ENCODE measurements around the gene SRL.

DNA sequence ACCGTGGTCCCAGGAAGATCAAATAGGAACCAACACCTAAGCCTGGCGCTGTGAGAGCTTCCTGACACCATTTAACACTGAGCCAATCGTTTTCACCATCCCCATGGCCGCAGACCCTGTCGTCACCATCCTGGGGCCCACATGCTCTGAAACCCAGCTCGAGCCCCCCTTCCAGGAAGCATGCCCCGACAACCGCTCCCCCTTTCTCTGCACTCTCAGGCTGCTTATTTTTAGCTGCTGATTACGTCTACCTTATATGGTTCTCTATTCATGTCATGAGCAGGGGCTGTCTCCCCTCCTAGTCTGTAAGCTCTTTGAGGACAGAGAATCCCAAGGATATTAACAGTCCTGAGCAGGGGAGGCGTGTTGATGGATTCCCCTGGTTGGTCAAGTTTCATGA lies 10.5 kb downstream of the SRL start:
- TF ChIP-seq, protein P1, sequence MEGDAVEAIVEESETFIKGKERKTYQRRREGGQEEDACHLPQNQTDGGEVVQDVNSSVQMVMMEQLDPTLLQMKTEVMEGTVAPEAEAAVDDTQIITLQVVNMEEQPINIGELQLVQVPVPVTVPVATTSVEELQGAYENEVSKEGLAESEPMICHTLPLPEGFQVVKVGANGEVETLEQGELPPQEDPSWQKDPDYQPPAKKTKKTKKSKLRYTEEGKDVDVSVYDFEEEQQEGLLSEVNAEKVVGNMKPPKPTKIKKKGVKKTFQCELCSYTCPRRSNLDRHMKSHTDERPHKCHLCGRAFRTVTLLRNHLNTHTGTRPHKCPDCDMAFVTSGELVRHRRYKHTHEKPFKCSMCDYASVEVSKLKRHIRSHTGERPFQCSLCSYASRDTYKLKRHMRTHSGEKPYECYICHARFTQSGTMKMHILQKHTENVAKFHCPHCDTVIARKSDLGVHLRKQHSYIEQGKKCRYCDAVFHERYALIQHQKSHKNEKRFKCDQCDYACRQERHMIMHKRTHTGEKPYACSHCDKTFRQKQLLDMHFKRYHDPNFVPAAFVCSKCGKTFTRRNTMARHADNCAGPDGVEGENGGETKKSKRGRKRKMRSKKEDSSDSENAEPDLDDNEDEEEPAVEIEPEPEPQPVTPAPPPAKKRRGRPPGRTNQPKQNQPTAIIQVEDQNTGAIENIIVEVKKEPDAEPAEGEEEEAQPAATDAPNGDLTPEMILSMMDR (IDR thresholded peaks at IDR 0.05 in 8 of 11, conservative IDR thresholded peaks at IDR 0.05 in 3 of 11), result no peak
- TF ChIP-seq POLR2AphosphoS5 (IDR thresholded peaks at IDR 0.05), result no peak
